HFF-Myc (cell line): ENCODE results near the gene CD248.

Source experiments
- DNase-seq: peaks from one replicate; pipeline ENCODE4 v3.0.0-alpha.2; 2011; ENCODE audit warnings: low read depth; ENCODE audit errors: extremely low read depth
- H3K4me3 ChIP-seq: replicated peaks from 2 replicates; pipeline ENCODE4 v1.5.1; 2011; ENCODE audit warnings: low read depth, mild to moderate bottlenecking, control low read depth, low read length
- TF ChIP-seq, protein P1 (sequence below): IDR thresholded peaks from 2 replicates; pipeline ENCODE4 v1.5.1; 2012; ENCODE audit warnings: mild to moderate bottlenecking, low read depth, low read length, control low read depth; ENCODE audit errors: missing control alignments

Gene CD248

GRCh38 chr11:66339686-66340483, 23.0 kb upstream of the CD248 start:
- no peak for DNase-seq
- TF ChIP-seq, protein P1, sequence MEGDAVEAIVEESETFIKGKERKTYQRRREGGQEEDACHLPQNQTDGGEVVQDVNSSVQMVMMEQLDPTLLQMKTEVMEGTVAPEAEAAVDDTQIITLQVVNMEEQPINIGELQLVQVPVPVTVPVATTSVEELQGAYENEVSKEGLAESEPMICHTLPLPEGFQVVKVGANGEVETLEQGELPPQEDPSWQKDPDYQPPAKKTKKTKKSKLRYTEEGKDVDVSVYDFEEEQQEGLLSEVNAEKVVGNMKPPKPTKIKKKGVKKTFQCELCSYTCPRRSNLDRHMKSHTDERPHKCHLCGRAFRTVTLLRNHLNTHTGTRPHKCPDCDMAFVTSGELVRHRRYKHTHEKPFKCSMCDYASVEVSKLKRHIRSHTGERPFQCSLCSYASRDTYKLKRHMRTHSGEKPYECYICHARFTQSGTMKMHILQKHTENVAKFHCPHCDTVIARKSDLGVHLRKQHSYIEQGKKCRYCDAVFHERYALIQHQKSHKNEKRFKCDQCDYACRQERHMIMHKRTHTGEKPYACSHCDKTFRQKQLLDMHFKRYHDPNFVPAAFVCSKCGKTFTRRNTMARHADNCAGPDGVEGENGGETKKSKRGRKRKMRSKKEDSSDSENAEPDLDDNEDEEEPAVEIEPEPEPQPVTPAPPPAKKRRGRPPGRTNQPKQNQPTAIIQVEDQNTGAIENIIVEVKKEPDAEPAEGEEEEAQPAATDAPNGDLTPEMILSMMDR, result no peak
- no peak overlapping the region for H3K4me3 ChIP-seq

GRCh38 chr11:66339162-66339675, 22.4 kb upstream of the CD248 start:
- H3K4me3 ChIP-seq, result no peak overlapping the region
- DNase-seq, result no peak
- TF ChIP-seq, protein P1, result no peak

GRCh38 chr11:66338276-66339161, 21.7 kb upstream of the CD248 start:
- TF ChIP-seq, protein P1, result no peak
- DNase-seq, result no peak
- no peak overlapping the region for H3K4me3 ChIP-seq

DNA sequence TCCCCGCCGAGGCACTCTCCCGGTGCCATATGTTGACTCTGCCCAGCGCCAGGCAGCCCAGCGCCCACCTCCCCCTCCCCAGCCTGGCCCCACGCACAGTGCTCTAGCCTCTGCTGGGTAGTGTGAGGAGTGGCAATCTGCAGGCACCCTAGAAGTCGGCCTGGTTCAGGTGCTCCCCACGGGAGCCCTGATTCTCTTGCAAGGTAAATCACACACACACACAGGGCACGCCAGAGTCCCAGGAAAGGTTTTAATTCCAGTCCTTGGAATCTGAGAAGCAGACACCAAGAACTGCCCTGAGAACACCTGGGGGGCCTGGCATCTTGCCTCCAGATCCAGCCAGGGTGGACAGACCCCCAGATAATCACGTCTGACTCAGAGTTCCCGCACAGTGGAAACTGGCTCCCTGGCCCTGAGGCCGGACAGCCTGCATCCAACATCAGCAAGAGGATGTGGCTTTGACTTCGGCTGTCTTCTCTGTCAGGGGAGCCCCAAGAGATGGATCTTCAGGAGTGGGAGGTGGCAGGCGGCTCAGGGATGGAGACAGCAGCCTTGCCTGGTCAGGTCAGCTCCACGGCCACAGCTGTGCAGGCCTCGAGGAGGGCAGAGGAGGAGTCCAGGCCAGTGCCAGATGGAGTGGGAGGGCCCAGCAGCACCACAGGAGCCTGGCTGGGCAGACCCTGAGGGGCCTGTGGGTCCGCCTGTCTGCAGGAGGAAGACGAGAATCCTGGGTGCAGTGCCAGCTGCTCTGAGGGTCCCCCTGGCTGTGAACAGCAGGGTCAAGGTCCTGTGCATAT, 20.5 kb upstream of the CD248 start:
- H3K4me3 ChIP-seq, result peak overlapping the region; percentile 89
- TF ChIP-seq, protein P1, result no peak
- DNase-seq, result no peak

DNA sequence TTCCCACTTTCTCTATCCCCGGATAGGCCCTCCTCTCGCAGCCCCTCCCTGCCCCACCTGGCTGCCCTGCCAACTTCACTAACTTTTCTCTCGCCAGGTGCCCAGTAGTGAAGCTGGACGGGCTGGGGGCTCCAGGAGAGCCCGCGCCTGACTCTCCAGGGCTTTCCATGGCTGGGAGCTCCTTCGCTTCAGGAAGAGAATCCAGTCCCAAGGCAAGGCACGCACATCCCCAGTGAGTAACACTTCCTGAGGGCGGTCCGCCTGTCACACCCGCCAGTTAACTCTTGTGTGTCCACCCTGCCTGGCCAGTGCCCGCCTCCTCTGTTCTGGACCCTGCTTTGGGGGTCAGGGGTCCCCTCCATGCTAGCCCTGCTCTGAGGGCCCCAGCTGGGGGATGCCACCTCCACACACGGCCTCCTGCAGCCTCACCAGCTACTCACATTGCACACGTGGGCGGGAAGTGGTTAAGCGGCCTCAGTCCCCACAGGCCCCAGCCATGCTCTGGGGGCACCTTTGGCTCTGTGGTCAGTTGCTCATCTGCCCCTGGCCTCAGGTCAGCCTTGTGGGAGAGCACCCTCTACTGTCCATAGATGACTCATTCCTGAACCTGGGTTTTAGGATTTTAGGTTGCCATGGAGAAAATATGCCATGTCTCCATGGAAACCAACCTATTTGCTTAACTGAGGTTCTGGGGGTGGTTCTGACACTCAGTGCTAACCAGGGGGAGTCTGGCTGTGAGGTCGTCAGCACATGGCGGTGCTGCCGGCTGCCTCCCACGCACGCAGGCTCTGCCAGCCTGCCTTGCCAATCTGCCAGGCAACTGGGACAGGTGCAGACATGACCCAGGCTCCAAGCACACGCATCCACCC, 19.6 kb upstream of the CD248 start, which contains the start of gene RIN1:
RIN1 (minus strand) TSS at position 201 of the 869 bp plus-strand sequence; CDS start at position 169, 32 bp downstream.
- DNase-seq, result peak; percentile 97
- H3K4me3 ChIP-seq, result peak within 1 kb of the TSS; percentile 89
- TF ChIP-seq, protein P1, result peak; percentile 21
